ENCODE data around the gene NCAPH2.

NCAPH2 gene

DNA sequence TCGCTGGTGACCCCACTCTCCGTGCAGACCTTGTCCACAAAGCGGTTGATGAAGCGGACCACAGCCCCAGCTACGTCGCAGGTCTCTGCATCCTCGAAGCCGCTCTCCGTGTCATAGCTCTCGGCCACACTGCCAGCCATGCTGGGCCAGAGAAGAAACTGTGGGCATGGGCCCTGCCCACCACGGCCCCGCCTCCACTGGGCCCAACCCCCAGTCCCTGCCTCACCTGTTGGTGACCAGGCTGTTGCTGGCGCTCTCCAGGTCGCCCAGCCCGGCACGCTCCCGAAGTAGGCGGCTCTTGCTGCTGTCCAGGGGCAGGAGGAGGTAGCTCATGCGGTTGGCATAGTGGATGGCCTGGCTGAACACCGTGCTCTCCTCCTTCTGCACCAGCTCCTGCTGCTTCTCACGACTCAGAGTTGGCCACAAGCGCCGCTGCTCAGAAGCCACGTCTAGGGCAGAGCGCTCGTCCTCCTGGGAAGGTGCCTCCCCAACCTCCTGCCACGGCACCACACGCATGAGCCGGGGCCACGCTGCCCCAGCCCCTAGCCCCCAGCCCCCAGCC, 46.0 kb upstream of the NCAPH2 start:
- Histone ChIP-seq H3K27ac (no peak overlapping the region), H3K27me3 (replicated peaks) (no peaks in the 10 kb centered on the region), H3K4me3 (ENCODE audit: low read depth, low read length) (no peak overlapping the region), H3K36me3 (replicated peaks) (peaks cover 77% of the 10 kb centered on the region)
- TF ChIP-seq CTCF (IDR thresholded peaks at IDR 0.05; ENCODE audit: low read depth, low read length, missing control alignments) = no peak
- in situ Hi-C loops (cut with HindIII; ENCODE audit: low pct_ligation_motif_present, low sequenced_read_pairs) = no loop called here
- no peak for DNase-seq

DNA sequence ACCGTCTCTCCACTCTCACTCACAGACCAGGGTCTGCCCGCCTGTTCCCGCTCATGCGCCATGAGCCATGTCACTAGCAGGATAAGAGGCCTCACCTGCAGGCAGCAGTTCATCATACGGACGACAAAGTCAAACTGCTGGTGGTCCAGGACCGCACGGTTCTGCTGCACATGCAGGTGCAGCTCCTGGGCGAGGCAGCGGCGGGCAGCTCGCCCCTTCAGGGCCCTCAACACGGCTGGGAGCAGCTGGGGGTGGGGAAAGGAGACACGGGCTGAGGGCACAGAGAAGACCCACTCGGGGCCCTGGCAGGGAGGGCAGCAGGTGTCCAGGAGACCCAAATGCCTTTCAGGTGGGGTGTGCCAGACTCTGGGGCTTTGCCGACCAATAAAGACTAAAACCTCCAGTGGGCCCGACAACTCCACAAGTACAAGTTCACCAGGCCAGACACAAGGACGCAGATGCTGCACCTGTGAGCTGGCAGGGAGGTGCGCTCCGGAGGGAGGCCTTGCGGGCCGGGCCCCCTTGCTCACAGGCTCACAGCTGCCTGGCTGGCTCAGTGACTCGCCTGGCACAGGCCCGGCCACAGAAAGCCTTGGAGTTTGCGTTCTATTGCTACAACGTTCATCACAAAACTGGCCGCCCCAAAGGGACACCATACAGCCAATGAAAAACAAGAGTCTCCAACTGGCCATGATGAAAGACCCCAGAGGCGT, 44.7 kb upstream of the NCAPH2 start:
- no peak for DNase-seq
- H3K27ac ChIP-seq = no peak overlapping the region
- no peak for TF ChIP-seq CTCF (IDR thresholded peaks at IDR 0.05; ENCODE audit: low read depth, low read length, missing control alignments)
- in situ Hi-C loops (cut with HindIII; ENCODE audit: low pct_ligation_motif_present, low sequenced_read_pairs) = no loop called here
- H3K27me3 ChIP-seq (replicated peaks) = no peaks in the 10 kb centered on the region
- no peak overlapping the region for H3K4me3 ChIP-seq (ENCODE audit: low read depth, low read length)
- H3K36me3 ChIP-seq (replicated peaks) = peaks cover 79% of the 10 kb centered on the region

DNA sequence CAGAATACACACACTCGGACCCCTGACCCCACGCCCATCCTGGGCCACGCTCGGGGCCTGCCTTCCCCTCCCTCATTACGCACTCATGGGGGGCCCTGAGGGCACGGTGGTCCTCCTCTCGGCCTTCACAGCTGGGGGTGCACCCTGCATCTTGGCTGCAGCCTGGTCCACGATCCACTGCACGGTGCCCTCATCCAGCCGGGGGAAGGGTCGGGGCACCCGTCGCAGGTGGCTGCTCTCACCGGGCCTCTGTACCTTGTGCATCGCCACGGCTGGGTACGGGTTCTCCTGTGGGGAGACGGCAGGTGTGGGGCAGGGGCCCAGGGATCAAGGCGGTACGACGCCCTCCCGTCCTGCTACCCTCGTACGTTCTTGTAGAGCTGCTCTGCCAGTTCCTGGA, 43.6 kb upstream of the NCAPH2 start:
- no peaks in the 10 kb centered on the region for H3K27me3 ChIP-seq (replicated peaks)
- no peak overlapping the region for H3K4me3 ChIP-seq (ENCODE audit: low read depth, low read length)
- no peak for TF ChIP-seq CTCF (IDR thresholded peaks at IDR 0.05; ENCODE audit: low read depth, low read length, missing control alignments)
- in situ Hi-C loops (cut with HindIII; ENCODE audit: low pct_ligation_motif_present, low sequenced_read_pairs) = no loop called here
- H3K36me3 ChIP-seq (replicated peaks) = peaks cover 70% of the 10 kb centered on the region
- DNase-seq = no peak
- no peak overlapping the region for H3K27ac ChIP-seq

DNA sequence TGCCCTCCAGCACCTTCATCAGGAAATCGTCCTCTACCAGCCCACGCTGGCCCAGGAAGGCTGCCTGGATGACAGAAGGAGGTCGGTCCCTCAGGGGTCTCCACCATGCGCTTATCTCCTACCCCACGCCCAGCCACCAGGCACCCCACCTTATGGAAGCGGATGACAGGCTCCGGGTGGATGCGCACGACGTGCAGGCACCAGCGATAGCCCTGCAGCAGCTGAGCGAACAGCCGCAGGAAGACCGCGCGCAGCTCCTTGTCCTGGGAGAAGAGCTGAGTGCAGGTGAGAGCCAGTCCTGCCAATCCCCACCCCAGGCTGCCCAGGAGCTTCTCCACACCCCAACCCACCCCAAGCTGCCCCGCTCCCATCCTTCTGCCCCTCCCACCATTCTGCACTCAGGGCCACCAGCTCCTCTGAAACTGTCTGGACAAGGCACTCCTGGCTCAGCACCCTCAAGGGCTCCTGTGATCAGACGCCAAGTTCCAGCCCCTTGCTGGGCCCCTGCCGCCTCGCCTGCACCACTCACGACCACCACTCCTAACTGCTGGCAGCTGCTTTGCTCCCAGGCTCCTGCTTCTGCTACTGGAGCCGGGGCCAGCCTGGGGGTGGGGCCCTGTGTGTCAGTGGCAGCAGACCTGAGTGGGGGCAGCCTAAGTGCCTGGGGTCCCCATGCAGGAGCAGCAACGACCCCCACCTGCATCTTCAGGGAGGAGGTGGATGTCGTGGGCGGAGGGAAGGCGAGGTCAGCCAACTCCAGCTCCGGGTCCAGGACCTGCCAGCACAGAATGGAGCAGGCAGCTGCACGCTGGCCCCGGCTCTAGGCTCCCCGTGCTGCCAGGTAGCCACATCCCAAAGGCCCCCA, 42.7 kb upstream of the NCAPH2 start:
- Histone ChIP-seq H3K36me3 (replicated peaks) (peaks cover 64% of the 10 kb centered on the region), H3K27me3 (replicated peaks) (no peaks in the 10 kb centered on the region), H3K4me3 (ENCODE audit: low read depth, low read length) (no peak overlapping the region), H3K27ac (no peak overlapping the region)
- in situ Hi-C loops (cut with HindIII; ENCODE audit: low pct_ligation_motif_present, low sequenced_read_pairs) = no loop called here
- no peak for TF ChIP-seq CTCF (IDR thresholded peaks at IDR 0.05; ENCODE audit: low read depth, low read length, missing control alignments)
- no peak for DNase-seq

GRCh38 chr22:50467341-50467740, 40.7 kb upstream of the NCAPH2 start:
- no peak for DNase-seq
- Histone ChIP-seq H3K36me3 (replicated peaks) (peaks cover 48% of the 10 kb centered on the region), H3K27me3 (replicated peaks) (no peaks in the 10 kb centered on the region), H3K4me3 (ENCODE audit: low read depth, low read length) (no peak overlapping the region), H3K27ac (no peak overlapping the region)
- TF ChIP-seq CTCF (IDR thresholded peaks at IDR 0.05; ENCODE audit: low read depth, low read length, missing control alignments) = no peak
- in situ Hi-C loops (cut with HindIII; ENCODE audit: low pct_ligation_motif_present, low sequenced_read_pairs) = no loop called here
